SK-MEL-5 (cell line): ENCODE measurements around the gene TOMM22. TPM values are rescaled to one million over a fixed set of nuclear protein-coding genes. Genes with fewer than 3 reads are reported as not detected.
A peak's percentile ranks its signal among the peaks of the same experiment; 100 is the strongest.
"Not testable (repeated sequence)": the region's sequence is repeated elsewhere in the genome, so short reads cannot be mapped to it uniquely, and the experiment has no call there.

Experiments used
- DNase-seq: peaks from one replicate; pipeline ENCODE4 v3.0.0-alpha.2; 2016; ENCODE audit warnings: low read depth, low spot score
- in situ Hi-C: cut with HindIII; loops from 2 replicates; pipeline ENCODE4 v1.10.0; 2016; ENCODE audit warnings: low sequenced_read_pairs, high pct_unique_total_duplicates, low pct_unique_long_range_greater_than_20kb
- polyA plus RNA-seq, 2 experiments: library from polyadenylated mRNA; depleted of rRNA; stranded (reverse); fragments of >200 nt; gene quantifications; 2 replicates each; pipeline ENCODE4 v1.2.3, GENCODE V29; 2015
- total RNA-seq: library from RNA; depleted of rRNA; stranded (reverse); fragments of >200 nt; shearing (Covaris generic); gene quantifications from 2 replicates; pipeline ENCODE4 v1.2.3, GENCODE V29; 2014; rRNA removed

The TOMM22 gene
- 78.4 and 102 TPM in 2 replicates for total RNA-seq
- 71.7 and 99.0 TPM in 2 replicates for polyA plus RNA-seq (2015; cell fraction: cytosol; rRNA removed)
- polyA plus RNA-seq (2015; cell fraction: nucleus; rRNA removed), result 15.7 and 23.1 TPM in 2 replicates

GRCh38 chr22:38681582-38682335 is at the start of gene TOMM22:
TOMM22 (plus strand) TSS chr22:38681957; CDS start chr22:38681979, 22 bp downstream.
- in situ Hi-C loops, result no loop called here
- DNase-seq, result peak; percentile 90

- no peak for DNase-seq
- in situ Hi-C loops, result no loop called here
These were observed 49.2 kb upstream of the TOMM22 start for GRCh38 chr22:38632528-38632927.

GRCh38 chr22:38638216-38638615 is 43.5 kb upstream of the TOMM22 start:
- DNase-seq, result no peak
- in situ Hi-C loops, result no loop called here

- DNase-seq, result peak; percentile 34
- in situ Hi-C loops, result no loop called here
These were observed 43.0 kb upstream of the TOMM22 start for GRCh38 chr22:38638728-38639127.

- DNase-seq, result no peak
- in situ Hi-C loops, result no loop called here
These were observed 40.2 kb upstream of the TOMM22 start for GRCh38 chr22:38641476-38642040.

GRCh38 chr22:38644245-38644644 is 37.5 kb upstream of the TOMM22 start:
- in situ Hi-C loops, DNase-seq: not testable (repeated sequence)

GRCh38 chr22:38645430-38645829 is 36.3 kb upstream of the TOMM22 start:
- no peak for DNase-seq
- in situ Hi-C loops, result no loop called here

GRCh38 chr22:38649841-38650522 is 31.8 kb upstream of the TOMM22 start:
- in situ Hi-C loops, result no loop called here
- DNase-seq, result no peak

- DNase-seq, result peak; percentile 24
- in situ Hi-C loops, result no loop called here
These were observed 28.9 kb upstream of the TOMM22 start for GRCh38 chr22:38652859-38653258.

GRCh38 chr22:38653741-38654140 is 28.0 kb upstream of the TOMM22 start:
- in situ Hi-C loops, result no loop called here
- no peak for DNase-seq

GRCh38 chr22:38655519-38656255 is 26.1 kb upstream of the TOMM22 start:
- in situ Hi-C loops, result no loop called here
- peak; percentile 36 for DNase-seq

- in situ Hi-C loops, result no loop called here
- peak; percentile 88 for DNase-seq
These were observed 25.3 kb upstream of the TOMM22 start, which contains the start of the genes CBY1 and FAM227A for GRCh38 chr22:38656256-38657044. CBY1 (plus strand) TSS chr22:38656638; CDS start chr22:38668055, 11,417 bp downstream. FAM227A (minus strand) TSS chr22:38656392; CDS start chr22:38650168, 6,224 bp downstream.

GRCh38 chr22:38657045-38657909 is 24.5 kb upstream of the TOMM22 start:
- in situ Hi-C loops, result no loop called here
- peak; percentile 28 for DNase-seq

GRCh38 chr22:38674888-38675287 is 6.9 kb upstream of the TOMM22 start:
- no peak for DNase-seq
- in situ Hi-C loops, result no loop called here

- DNase-seq, result no peak
- in situ Hi-C loops, result no loop called here
These were observed 5.9 kb upstream of the TOMM22 start for GRCh38 chr22:38675833-38676232.

GRCh38 chr22:38684895-38685294 is 3.1 kb downstream of the TOMM22 start:
- DNase-seq, result no peak
- in situ Hi-C loops, result no loop called here
